ENCODE measurements around the gene CERCAM. TPM values are rescaled to one million over a fixed set of nuclear protein-coding genes. Genes with fewer than 3 reads are reported as not detected.

Gene CERCAM
- total RNA-seq, 2 experiments from 2014 or later: 1.3 TPM

DNA sequence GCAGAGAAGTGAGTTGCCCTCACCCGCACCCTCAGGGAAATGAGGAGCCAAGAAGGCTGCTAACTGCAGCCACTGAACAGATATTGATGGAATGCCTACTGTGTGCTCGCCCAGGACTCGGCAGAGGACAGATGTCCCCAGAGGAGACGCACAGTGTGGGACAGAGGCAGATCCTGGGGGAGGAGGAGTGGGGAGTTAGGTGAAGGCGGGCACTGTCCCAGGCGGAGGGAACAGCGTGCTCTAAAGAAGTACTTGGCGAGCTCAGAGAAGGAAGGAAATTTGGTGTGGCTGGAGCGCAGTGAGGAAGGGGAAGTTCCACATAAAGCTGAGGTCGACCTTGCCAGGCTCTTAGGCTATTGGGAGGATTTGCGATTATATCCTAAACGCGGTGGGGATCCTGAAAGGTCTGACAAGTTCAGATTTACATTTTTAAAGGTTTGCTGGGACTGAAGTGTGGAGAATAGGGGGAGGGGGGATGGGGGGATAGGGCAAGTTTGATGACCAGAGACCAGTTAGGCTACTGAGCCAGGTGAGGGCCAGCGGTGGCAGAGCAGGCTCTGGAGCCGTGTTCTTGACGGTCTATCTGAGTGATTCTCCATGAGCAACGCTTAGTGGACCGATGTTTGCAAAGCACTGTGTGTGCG lies 23.6 kb upstream of the CERCAM start:
- Mint-ChIP-seq H3K36me3 (ENCODE audit: low read depth) (peaks cover 2% of the 10 kb centered on the region), H3K27me3 (peaks cover 16% of the 10 kb centered on the region), H3K4me1 (no peaks in the 10 kb centered on the region), H3K4me3 (no peak overlapping the region), H3K27ac (no peak overlapping the region), H3K9me3 (no peaks in the 10 kb centered on the region)
- CTCF ChIA-PET: interaction anchor here (1.3 kb wide), 1 partner anchor 34 kb away, joined by 3 read pairs; no protein-coding TSS in a partner anchor
- no peak for DNase-seq
- POLR2A ChIA-PET: interaction anchor here (1.3 kb wide), 1 partner anchor 23 kb away, joined by 4 read pairs; the partner anchor contains the start of gene CERCAM

DNA sequence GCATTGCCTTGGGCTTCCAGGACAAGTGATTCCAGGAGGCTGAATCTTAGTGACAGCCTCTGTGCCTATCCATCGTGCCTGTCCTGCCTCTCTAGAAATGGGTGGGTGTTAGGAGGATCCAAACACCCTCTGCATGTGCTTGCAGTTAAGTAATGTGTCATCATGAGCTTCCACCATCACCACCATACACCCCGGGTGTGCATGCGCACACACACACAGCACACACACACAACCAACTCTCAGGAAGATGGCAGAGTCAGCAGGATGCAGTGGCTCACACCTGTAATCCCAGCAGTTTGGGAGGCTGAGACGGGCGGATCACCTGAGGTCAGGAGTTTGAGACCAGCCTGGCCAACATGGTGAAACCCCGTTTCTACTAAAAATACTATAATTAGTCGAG lies 22.8 kb upstream of the CERCAM start:
- no peaks in the 10 kb centered on the region for H3K4me1 Mint-ChIP-seq
- no peak for DNase-seq
- POLR2A ChIA-PET: interaction anchor here (1.3 kb wide), 1 partner anchor 22 kb away, joined by 4 read pairs; the partner anchor contains the start of gene CERCAM
- H3K27ac Mint-ChIP-seq: no peak overlapping the region
- peaks cover 17% of the 10 kb centered on the region for H3K27me3 Mint-ChIP-seq
- H3K9me3 Mint-ChIP-seq: no peaks in the 10 kb centered on the region
- CTCF ChIA-PET: interaction anchor here (1.0 to 1.3 kb wide), 2 partner anchors 22 to 35 kb away, joined by 3 read pairs; no protein-coding TSS in a partner anchor
- no peaks in the 10 kb centered on the region for H3K36me3 Mint-ChIP-seq (ENCODE audit: low read depth)
- H3K4me3 Mint-ChIP-seq: no peak overlapping the region

GRCh38 chr9:128399861-128400260 lies 20.8 kb upstream of the CERCAM start:
- peaks cover 21% of the 10 kb centered on the region for H3K27me3 Mint-ChIP-seq
- no peak overlapping the region for H3K27ac Mint-ChIP-seq
- CTCF ChIA-PET: interaction anchor here (0.7 kb wide), 2 partner anchors 20 to 21 kb away, joined by 3 to 8 read pairs; no protein-coding TSS in a partner anchor
- no peaks in the 10 kb centered on the region for H3K36me3 Mint-ChIP-seq (ENCODE audit: low read depth)
- H3K9me3 Mint-ChIP-seq: no peaks in the 10 kb centered on the region
- DNase-seq: no peak
- POLR2A ChIA-PET: no interaction called here
- no peak overlapping the region for H3K4me3 Mint-ChIP-seq
- no peaks in the 10 kb centered on the region for H3K4me1 Mint-ChIP-seq

DNA sequence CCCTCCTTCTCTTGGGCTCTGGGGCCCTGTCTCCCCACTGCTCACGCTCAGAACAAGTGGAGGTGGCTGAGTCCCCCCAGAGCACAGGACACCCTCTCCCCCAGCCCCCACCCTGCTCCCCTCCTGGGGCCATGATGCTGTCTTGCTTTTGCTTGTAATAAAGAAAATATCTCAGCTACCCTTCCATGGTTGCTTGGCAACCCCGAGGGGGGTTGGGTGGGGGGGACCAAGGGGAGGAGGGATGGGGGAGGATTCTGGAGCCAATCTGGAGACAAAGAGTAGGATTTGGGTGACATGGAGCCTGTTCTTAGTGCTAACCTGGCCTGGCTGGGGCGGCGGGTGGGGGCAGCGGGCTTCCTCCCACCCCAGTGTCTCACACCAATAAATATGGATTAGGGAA lies 16.1 kb upstream of the CERCAM start:
- no peak for DNase-seq
- Mint-ChIP-seq H3K4me1 (no peaks in the 10 kb centered on the region), H3K9me3 (no peaks in the 10 kb centered on the region), H3K27me3 (peaks cover 23% of the 10 kb centered on the region), H3K36me3 (ENCODE audit: low read depth) (no peaks in the 10 kb centered on the region), H3K27ac (no peak overlapping the region), H3K4me3 (no peak overlapping the region)
- CTCF ChIA-PET: no interaction called here
- POLR2A ChIA-PET: no interaction called here

- Mint-ChIP-seq H3K36me3 (ENCODE audit: low read depth) (no peaks in the 10 kb centered on the region), H3K27ac (no peak overlapping the region), H3K9me3 (no peaks in the 10 kb centered on the region)
Measured at GRCh38 chr9:128405077-128405779, 15.4 kb upstream of the CERCAM start.

DNA sequence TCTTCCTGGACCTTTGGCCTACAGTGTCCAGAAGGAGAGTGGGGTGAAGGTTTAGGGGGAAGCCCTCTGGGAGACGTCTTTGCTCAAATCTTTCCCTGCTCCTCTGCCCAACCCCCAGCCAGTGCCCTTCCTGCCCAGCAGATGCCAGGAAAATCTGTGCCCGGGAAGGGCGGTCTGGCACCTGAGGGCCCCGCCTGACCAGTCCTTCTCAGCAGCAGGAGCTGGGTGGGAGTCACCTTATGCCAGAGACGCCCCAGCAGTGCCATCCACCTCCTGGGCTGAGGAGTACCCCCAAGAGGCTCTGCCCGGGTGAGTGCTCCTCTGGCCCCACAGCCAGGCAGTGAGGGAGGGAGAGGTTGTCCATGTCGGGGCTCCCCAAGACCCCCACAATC lies 14.9 kb upstream of the CERCAM start:
- ChIA-PET CTCF (no interaction called here), POLR2A (no interaction called here)
- H3K4me3 Mint-ChIP-seq: no peak overlapping the region
- no peaks in the 10 kb centered on the region for H3K9me3 Mint-ChIP-seq
- no peaks in the 10 kb centered on the region for H3K36me3 Mint-ChIP-seq (ENCODE audit: low read depth)
- H3K4me1 Mint-ChIP-seq: no peaks in the 10 kb centered on the region
- DNase-seq: no peak
- H3K27ac Mint-ChIP-seq: no peak overlapping the region
- peaks cover 31% of the 10 kb centered on the region for H3K27me3 Mint-ChIP-seq

More at GRCh38 chr9:128405077-128405779, 15.4 kb upstream of the CERCAM start:
- DNase-seq: no peak
- ChIA-PET POLR2A (no interaction called here), CTCF (no interaction called here)
- Mint-ChIP-seq H3K4me1 (no peaks in the 10 kb centered on the region), H3K27me3 (peaks cover 30% of the 10 kb centered on the region), H3K4me3 (no peak overlapping the region)

DNA sequence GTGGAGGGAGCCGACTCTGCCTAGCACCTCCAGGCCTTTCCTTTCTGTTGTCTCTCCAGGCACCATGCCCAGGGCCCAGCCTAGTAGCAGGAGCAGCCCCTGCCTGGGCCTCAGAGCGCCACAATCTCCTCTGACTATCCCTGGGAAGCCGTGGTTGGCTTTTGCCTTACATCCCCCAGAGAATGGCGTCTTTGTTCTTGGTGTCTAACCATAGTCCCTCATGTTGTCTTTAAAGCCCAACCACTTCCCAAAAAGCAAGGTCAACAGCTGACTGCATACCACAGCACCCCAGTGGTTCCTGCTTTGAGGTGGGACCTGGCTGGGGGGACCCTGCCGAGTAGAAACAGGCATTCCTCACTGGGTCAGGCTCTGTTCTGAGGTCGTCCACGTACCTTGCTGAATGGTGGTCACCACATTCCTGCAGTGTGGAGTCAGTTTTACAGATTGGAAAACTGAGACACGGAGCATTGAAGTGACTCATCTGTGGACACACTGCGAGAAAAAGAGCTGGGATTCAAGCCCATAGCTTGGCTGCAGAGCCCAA lies 13.7 kb upstream of the CERCAM start:
- no peak for DNase-seq
- peaks cover 34% of the 10 kb centered on the region for H3K27me3 Mint-ChIP-seq
- no peaks in the 10 kb centered on the region for H3K4me1 Mint-ChIP-seq
- no peak overlapping the region for H3K27ac Mint-ChIP-seq
- POLR2A ChIA-PET: no interaction called here
- CTCF ChIA-PET: interaction anchor here (1.5 to 1.8 kb wide), 2 partner anchors 13 to 45 kb away, joined by 4 to 9 read pairs; no protein-coding TSS in a partner anchor
- H3K4me3 Mint-ChIP-seq: no peak overlapping the region
- no peaks in the 10 kb centered on the region for H3K36me3 Mint-ChIP-seq (ENCODE audit: low read depth)
- H3K9me3 Mint-ChIP-seq: no peaks in the 10 kb centered on the region

- Mint-ChIP-seq H3K27ac (no peak overlapping the region), H3K36me3 (ENCODE audit: low read depth) (no peaks in the 10 kb centered on the region), H3K27me3 (peaks cover 33% of the 10 kb centered on the region), H3K9me3 (no peaks in the 10 kb centered on the region), H3K4me3 (no peak overlapping the region), H3K4me1 (peaks cover 2% of the 10 kb centered on the region)
- ChIA-PET POLR2A (no interaction called here), CTCF (interaction anchor here (1.3 to 3.4 kb wide), 2 partner anchors 11 to 47 kb away, joined by 6 to 12 read pairs; no protein-coding TSS in a partner anchor)
- no peak for DNase-seq
Measured at GRCh38 chr9:128408963-128409431, 11.7 kb upstream of the CERCAM start.

DNA sequence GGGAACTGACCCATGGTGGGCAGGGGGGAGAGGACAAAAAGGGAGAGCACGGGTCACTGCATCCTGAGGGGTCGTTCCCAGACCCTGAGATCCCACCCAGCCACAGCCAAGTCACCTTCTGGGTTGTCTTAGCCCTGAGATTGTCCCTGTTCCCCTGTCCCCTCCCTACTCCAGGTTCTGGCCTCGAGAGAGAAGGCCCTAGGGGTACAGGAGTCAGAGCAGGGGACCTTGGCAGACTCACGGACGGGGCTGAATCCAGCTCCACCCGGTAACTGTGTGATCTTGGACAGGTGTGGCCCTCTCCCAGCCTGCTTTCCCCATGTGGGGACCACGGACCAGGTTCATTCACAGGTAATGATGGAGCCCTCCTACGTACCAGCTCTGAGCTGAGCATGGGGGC lies 11.2 kb upstream of the CERCAM start:
- Mint-ChIP-seq H3K9me3 (no peaks in the 10 kb centered on the region), H3K36me3 (ENCODE audit: low read depth) (no peaks in the 10 kb centered on the region), H3K27ac (no peak overlapping the region), H3K4me1 (peaks cover 2% of the 10 kb centered on the region), H3K4me3 (no peak overlapping the region), H3K27me3 (peaks cover 34% of the 10 kb centered on the region)
- ChIA-PET CTCF (interaction anchor here (1.3 to 3.4 kb wide), 2 partner anchors 10 to 47 kb away, joined by 6 to 12 read pairs; no protein-coding TSS in a partner anchor), POLR2A (no interaction called here)
- no peak for DNase-seq

DNA sequence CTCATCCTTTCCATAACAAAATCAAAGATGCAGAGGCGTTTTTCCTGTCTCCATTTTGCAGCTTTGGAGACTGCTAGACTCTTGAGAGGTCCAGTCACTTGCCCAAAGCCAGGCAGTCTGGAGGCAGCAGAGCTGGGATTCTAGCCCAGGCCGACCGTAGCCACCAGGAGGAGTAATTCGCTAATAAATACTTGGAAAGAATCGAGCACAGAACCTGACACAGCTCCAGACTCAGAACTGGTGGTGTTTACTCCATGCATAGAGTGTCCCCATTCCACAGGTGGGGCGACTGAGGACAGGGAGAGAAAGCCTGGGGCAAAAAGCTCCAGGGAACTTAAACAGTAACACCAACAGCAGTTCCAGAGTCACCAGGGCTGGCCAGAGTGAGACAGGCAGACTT lies 10.7 kb upstream of the CERCAM start:
- no peak for DNase-seq
- peaks cover 39% of the 10 kb centered on the region for H3K27me3 Mint-ChIP-seq
- H3K4me3 Mint-ChIP-seq: no peak overlapping the region
- no peaks in the 10 kb centered on the region for H3K36me3 Mint-ChIP-seq (ENCODE audit: low read depth)
- H3K9me3 Mint-ChIP-seq: no peaks in the 10 kb centered on the region
- CTCF ChIA-PET: interaction anchor here (0.6 to 3.4 kb wide), 3 partner anchors 10 to 48 kb away, joined by 3 to 12 read pairs (median 6); no protein-coding TSS in a partner anchor
- POLR2A ChIA-PET: interaction anchor here (2.0 kb wide), 1 partner anchor 11 kb away, joined by 6 read pairs; the partner anchor contains the start of gene CERCAM
- H3K4me1 Mint-ChIP-seq: peaks cover 2% of the 10 kb centered on the region
- H3K27ac Mint-ChIP-seq: no peak overlapping the region

- DNase-seq: no peak
- peaks cover 49% of the 10 kb centered on the region for H3K27me3 Mint-ChIP-seq
Measured at GRCh38 chr9:128411364-128412119, 9.1 kb upstream of the CERCAM start.

GRCh38 chr9:128412120-128412790 lies 8.4 kb upstream of the CERCAM start:
- Mint-ChIP-seq H3K36me3 (ENCODE audit: low read depth) (no peaks in the 10 kb centered on the region), H3K4me3 (no peak overlapping the region), H3K27me3 (peaks cover 47% of the 10 kb centered on the region), H3K4me1 (peaks cover 2% of the 10 kb centered on the region), H3K9me3 (no peaks in the 10 kb centered on the region), H3K27ac (no peak overlapping the region)
- peak; percentile 66 for DNase-seq
- ChIA-PET CTCF (interaction anchor here (1.2 to 3.4 kb wide), 3 partner anchors 7 to 50 kb away, joined by 3 to 16 read pairs (median 12); no protein-coding TSS in a partner anchor), POLR2A (interaction anchor here (1.6 to 2.0 kb wide), 2 partner anchors 9 to 50 kb away, joined by 4 to 6 read pairs; partner anchors contain the start of gene CERCAM)

More at GRCh38 chr9:128411364-128412119, 9.1 kb upstream of the CERCAM start:
- no peak overlapping the region for H3K27ac Mint-ChIP-seq
- ChIA-PET POLR2A (interaction anchor here (1.0 to 2.0 kb wide), 3 partner anchors 9 to 50 kb away, joined by 3 to 6 read pairs (median 4); partner anchors contain the start of gene CERCAM), CTCF (interaction anchor here (1.2 to 3.4 kb wide), 3 partner anchors 8 to 49 kb away, joined by 3 to 16 read pairs (median 12); no protein-coding TSS in a partner anchor)
- peaks cover 2% of the 10 kb centered on the region for H3K4me1 Mint-ChIP-seq
- no peaks in the 10 kb centered on the region for H3K36me3 Mint-ChIP-seq (ENCODE audit: low read depth)
- no peaks in the 10 kb centered on the region for H3K9me3 Mint-ChIP-seq
- no peak overlapping the region for H3K4me3 Mint-ChIP-seq

Data from activated CD4-positive, alpha-beta memory T cell treated with anti-CD3 and anti-CD28 coated beads, Interleukin-2, amount 10 ng/mL, durations not matched to agents 7 days and 5 days (primary cell).